Ishikawa (cell line): ENCODE data around the gene CDH13.

Experiments
- CEBPB ChIP-seq: IDR thresholded peaks from 2 replicates; pipeline ENCODE4 v1.6.1; 2012
- EP300 ChIP-seq: IDR thresholded peaks from 2 replicates; pipeline ENCODE4 v1.6.1; 2012; ENCODE audit warnings: borderline replicate concordance
- FOXM1 ChIP-seq: IDR thresholded peaks from 2 replicates; pipeline ENCODE4 v1.6.1; 2012; ENCODE audit warnings: low read depth, borderline replicate concordance
- NFIC ChIP-seq: IDR thresholded peaks from 2 replicates; pipeline ENCODE4 v1.6.1; 2012
- TAF1 ChIP-seq: IDR thresholded peaks from 2 replicates; pipeline ENCODE4 v1.6.1; 2012; ENCODE audit warnings: low read depth, mild to moderate bottlenecking
- TCF12 ChIP-seq: IDR thresholded peaks from 2 replicates; pipeline ENCODE4 v1.6.1; 2012; ENCODE audit warnings: low read depth
- TF ChIP-seq, protein P1 (sequence below): IDR thresholded peaks from 2 replicates; pipeline ENCODE4 v1.6.1; 2012; ENCODE audit warnings: low read depth, mild to moderate bottlenecking

DNA sequence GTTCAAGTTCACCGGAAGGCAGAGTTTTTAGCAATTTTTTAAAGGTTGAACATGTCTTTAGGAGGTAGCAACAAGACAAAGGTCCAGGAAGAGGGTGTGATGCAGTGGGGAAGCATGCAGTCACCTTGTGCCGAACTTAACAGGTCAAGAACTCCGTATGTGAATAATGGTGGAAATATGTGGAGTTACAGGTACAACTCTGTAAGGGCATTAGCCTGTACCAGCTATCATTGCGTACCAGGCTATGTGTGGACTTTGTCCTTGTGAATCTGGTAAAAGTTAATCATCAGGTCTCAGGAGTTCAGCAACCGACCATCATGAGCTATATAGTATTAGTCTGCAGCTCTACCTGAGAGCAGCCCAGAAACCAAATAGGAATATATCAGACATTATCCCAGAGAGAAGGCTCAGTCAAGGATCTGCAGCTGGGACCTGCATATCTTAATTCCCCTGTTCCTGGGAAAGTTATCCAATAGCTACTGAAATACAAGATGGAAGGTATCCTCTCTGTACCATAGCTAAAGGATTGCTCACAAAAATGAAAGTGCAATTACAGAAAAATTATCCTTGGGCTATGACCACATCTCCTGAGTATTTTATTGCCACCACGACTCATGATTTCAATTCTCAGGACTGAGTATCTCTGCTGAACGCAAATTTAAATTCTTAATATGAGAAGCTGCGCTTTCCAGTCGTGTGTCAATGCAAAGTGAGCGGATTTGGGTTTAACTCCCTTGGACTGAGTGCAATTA is 469.3 kb downstream of the CDH13 start:
- TF ChIP-seq NFIC (no peak), TAF1 (no peak), TCF12 (no peak), FOXM1 (no peak), EP300 (no peak), CEBPB (no peak)
- TF ChIP-seq, protein P1, sequence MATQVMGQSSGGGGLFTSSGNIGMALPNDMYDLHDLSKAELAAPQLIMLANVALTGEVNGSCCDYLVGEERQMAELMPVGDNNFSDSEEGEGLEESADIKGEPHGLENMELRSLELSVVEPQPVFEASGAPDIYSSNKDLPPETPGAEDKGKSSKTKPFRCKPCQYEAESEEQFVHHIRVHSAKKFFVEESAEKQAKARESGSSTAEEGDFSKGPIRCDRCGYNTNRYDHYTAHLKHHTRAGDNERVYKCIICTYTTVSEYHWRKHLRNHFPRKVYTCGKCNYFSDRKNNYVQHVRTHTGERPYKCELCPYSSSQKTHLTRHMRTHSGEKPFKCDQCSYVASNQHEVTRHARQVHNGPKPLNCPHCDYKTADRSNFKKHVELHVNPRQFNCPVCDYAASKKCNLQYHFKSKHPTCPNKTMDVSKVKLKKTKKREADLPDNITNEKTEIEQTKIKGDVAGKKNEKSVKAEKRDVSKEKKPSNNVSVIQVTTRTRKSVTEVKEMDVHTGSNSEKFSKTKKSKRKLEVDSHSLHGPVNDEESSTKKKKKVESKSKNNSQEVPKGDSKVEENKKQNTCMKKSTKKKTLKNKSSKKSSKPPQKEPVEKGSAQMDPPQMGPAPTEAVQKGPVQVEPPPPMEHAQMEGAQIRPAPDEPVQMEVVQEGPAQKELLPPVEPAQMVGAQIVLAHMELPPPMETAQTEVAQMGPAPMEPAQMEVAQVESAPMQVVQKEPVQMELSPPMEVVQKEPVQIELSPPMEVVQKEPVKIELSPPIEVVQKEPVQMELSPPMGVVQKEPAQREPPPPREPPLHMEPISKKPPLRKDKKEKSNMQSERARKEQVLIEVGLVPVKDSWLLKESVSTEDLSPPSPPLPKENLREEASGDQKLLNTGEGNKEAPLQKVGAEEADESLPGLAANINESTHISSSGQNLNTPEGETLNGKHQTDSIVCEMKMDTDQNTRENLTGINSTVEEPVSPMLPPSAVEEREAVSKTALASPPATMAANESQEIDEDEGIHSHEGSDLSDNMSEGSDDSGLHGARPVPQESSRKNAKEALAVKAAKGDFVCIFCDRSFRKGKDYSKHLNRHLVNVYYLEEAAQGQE = no peak
